ENCODE measurements around the gene SLC44A3.
"Not testable (repeated sequence)": the region's sequence is repeated elsewhere in the genome, so short reads cannot be mapped to it uniquely, and the experiment has no call there.

SLC44A3 gene

DNA sequence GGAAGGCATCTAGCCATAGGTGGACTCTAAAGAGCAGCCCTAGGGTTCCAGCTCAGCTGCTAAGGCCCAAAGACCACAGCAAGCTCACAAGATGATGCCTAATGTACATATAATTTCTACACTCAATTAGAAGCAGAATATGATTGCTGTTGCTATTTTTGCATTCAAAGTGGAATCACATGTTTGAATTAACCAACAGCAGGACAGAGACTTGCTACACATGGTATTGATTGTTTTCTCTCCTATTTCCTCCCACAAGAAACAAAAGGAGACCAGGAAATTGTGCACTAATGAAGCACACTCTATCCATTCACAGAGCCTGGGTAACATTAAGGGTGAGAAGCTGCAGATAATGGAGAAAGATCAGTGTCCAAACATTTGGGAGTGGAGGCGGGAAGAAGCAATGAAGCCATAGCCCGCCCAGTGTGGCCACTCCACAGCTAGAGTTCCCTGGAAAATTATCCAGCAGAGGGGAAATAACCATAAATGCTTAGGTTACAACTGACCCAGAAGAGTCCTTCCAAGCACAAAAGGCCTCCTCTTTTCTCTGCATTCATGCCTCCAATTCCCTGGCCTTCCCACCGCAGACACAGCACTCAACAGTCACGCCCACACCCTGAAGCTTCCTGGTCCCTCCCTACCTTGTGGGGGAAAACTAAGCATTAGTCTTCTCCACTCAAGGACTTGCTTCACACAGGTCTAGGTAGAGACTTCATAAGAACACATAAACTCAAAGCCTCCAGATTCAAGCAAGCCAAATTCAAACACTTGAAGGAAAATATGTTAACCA, 99.3 kb downstream of the SLC44A3 start:
- DNase-seq = no peak

- no peak for DNase-seq
These were observed 99.9 kb downstream of the SLC44A3 start for GRCh38 chr1:94920061-94920460.

GRCh38 chr1:94921977-94922376, 101.8 kb downstream of the SLC44A3 start:
- DNase-seq = no peak

- peak; percentile 67 for DNase-seq
These were observed 102.7 kb downstream of the SLC44A3 start for GRCh38 chr1:94922761-94923331.

- DNase-seq = no peak
These were observed 104.8 kb downstream of the SLC44A3 start for GRCh38 chr1:94925004-94925403.

DNA sequence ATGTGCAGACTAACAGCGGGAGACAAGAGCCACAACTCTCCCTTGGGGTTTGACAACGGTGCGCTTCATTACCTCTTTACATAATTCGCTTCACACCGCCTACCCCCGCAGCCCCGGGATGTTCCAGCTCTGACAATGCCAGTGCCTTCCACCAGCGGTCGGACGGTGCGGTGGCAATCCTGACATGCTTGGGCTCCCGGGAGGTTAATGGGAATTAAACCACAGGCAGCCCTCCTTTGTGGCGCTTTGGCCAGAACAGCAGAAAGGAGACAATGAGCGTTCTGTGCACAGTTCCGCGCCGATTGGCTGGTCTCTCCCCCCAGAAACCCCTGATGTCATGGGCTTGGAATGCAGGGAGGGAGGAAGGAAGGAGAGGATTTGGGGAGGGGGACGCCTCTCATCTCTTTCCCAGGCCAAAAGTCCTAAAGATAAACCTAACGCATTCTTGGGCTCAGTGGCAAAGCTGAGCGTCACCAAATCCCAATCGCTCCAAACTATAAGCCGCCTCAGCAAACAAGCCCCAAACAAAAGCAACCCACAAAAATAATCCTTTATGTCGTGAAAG, 105.5 kb downstream of the SLC44A3 start:
- DNase-seq = peak; percentile 71

DNA sequence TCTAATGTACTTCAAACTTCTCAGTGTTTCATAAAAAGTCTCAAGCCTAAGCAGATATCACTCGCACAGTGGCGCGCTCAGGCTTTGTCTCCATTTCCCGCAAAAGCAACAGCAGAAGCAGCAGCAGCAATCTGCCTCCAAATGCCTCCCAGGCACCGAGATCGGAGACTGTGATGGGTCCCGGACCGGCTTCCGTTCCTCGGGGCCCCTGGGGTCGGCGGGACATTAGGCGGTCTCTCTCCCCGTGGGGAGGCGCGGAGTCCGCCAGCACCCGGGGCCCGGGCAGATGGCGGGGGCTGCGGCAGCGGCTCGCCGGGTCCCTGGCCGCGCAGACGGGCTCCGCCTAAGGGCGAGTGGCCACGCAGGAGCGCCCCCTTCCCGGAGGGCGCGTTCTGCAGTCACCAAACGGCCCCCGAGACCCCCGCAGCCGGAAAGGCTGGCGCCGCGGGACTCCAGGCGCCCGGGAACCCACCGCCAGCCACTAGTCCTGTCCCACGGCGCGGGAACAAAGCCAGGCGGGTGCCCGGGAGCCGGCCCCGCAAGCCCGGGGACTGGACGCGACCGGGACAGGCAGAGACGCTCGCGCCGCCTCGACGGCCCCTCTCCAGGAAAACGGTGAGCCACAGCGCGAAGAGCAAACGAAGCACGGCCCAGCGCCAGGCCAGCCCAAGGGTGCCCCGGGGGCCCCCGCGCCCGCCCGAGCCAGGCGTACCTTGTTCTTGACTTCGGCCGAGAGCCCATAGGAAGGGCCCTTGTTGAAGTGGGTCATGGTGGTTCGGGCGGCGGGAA, 106.2 kb downstream of the SLC44A3 start:
- DNase-seq = peak; percentile 64

- peak; percentile 95 for DNase-seq
These were observed 106.8 kb downstream of the SLC44A3 start, which contains the start of gene CNN3 for GRCh38 chr1:94926915-94927404. CNN3 (minus strand) TSS chr1:94927110; CDS start chr1:94926894, 216 bp downstream.

DNA sequence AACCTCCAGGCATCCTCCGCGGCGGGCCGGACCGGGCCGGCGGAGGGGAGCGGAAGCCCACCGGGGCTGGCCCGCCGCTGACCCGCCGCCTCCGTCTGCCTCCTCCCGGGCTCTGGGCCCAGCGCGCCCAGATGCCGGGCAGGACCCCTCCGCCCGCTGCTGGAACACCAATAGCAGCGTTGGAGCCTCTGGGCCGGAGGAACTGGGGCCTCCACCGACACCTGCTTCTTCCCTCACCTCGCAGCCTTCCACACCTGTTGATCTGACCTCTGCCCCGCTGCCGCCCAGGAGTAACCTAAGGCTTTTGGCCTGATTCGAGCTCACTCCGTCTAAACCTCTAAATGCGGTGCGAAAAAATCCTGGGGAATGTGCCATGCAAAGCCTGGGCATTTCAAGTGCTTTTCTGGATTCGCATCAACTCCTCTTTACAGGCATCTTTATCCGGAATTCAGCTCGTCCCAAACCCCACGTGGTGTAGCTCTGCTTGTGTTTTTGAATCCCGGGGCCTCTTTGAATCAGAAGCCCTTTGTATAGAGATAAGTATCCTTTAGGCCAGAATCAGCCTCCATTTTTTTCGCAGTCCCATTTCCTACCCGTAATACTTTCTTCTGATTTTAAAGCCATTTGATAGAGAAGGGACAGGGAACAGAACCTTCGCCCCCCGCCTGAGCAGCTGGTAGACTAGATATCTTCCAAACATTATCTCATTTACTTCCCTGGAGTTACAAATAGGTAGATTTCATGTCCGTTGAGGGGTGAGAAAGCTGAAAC, 107.4 kb downstream of the SLC44A3 start:
- peak; percentile 67 for DNase-seq

GRCh38 chr1:94928293-94928939, 108.3 kb downstream of the SLC44A3 start:
- DNase-seq = peak; percentile 35

- DNase-seq = peak; percentile 13
These were observed 109.4 kb downstream of the SLC44A3 start for GRCh38 chr1:94929351-94930217.

DNA sequence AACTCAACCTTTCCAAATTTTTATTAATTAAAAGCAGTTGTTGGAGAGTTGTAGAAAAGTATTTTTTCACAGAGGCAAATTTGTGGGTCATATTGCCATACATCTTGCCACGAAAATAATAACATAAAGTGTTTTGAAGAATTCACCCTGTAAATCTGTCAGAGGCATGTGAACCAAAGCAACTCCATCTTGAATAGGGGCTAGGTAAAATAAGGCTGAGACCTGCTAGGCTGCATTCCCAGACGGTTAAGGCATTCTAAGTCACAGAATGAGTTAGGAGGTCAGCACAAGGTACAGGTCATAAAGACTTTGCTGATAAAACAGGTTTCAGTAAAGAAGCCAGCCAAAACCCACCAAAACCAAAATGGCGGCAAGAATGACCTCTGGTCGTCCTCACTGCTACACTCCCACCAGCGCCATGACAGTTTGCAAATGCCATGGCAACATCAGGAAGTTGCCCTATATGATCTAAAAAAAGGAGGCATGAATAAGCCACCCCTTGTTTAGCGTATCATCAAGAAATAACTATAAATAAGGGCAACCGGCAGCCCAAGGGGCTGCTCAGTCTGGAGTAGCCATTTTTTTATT, 111.2 kb downstream of the SLC44A3 start:
- no peak for DNase-seq

- DNase-seq = no peak
These were observed 114.4 kb downstream of the SLC44A3 start for GRCh38 chr1:94934551-94934950.

- no peak for DNase-seq
These were observed 114.9 kb downstream of the SLC44A3 start for GRCh38 chr1:94935034-94935433.

GRCh38 chr1:94935476-94935875, 115.3 kb downstream of the SLC44A3 start:
- no peak for DNase-seq

GRCh38 chr1:94936861-94937620, 116.9 kb downstream of the SLC44A3 start:
- peak; percentile 42 for DNase-seq

DNA sequence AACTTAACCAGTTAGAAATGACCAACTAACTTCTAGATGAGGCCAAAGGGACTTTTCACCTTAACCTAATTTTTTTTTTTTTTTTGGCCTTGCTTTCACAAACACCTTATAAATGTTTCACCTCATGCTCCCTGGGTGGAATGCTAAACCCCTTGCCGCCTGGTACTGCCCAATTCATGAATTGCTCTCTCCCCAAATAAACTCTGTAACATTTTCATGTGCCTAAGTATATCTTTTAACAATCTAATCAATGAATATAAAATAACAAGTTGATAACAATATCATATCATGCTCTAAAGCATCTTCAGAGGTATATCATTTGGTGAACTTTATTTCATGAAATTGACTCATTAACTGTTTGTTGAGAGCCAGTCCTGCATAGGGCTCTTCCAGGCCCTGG, 117.7 kb downstream of the SLC44A3 start:
- DNase-seq = no peak

- no peak for DNase-seq
These were observed 120.6 kb downstream of the SLC44A3 start for GRCh38 chr1:94940738-94941137.

DNA sequence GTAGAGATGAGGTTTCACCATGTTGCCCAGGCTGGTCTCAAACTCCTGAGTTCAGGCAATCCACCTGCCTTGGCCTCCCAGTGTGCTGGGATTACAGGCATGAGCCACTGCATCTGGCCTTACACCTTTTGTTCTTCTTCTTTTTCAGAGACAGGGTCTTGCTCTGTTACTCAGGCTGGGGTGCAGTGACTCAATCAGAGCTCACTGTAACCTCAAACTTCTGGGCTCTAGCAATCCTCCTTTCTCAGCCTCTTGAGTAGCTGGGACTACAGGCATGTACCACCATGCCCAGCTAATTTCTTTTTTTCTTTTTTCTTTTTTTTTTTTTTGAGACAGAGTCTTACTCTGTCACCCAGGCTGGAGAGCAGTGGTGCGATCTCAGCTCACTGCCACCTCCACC, 121.3 kb downstream of the SLC44A3 start:
- DNase-seq = not testable (repeated sequence)

All from HCEC 1CT (cell line).